ENCODE measurements around the gene TMSB10.

DNA sequence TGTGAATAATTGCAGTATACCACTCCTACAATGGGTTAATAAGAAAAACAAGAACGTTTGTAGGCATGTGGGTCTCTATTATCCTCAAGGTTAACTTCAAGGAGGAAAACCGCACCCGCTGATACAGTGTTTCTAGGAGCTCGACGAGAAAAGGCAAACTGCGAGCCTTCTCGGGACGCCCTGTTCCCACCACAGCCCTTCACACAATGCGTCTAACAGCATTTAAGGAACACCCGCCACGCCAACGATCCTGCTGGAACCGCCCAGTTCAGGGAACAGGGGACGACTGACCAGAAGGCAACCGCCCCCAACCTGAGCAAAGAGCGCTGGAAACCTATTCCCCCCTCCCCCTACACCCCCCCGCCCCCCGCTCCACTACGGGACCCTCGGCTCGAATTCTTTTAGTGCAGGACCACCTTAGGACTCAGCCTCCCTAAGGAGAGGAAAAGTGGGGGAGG is 710 bp upstream of the TMSB10 start:
- no peak for TF ChIP-seq EZH2phosphoT487 (IDR thresholded peaks at IDR 0.05; ENCODE audit: insufficient read depth, low read depth)
- TF ChIP-seq EZH2 (IDR thresholded peaks at IDR 0.05; ENCODE audit: insufficient read depth, poor library complexity, severe bottlenecking) = no peak
